H1 (cell line): ENCODE measurements around the gene PSMD13. TPM values are rescaled to one million over a fixed set of nuclear protein-coding genes. Genes with fewer than 3 reads are reported as not detected.

Source experiments
- CTCF ChIA-PET: fragments of 300-600 bp; sonication (Branson Sonifier 250); formaldehyde crosslinking; loops from one replicate; lab custom pipeline; 2021; ENCODE audit not compliant: partially characterized antibody; lab: Charles Lee
- POLR2A ChIA-PET: fragments of 300-600 bp; sonication (Branson Sonifier 250); formaldehyde crosslinking; loops from one replicate; lab custom pipeline; 2021; ENCODE audit warnings: inconsistent platforms; ENCODE audit not compliant: partially characterized antibody; lab: Charles Lee
- DNase-seq, 2 experiments: peaks; one replicate each; pipeline versions ENCODE4 v3.0.0 to v3.0.0-alpha.2; 2010 to 2022; ENCODE audit warnings: low spot score in 2 of 2, low read depth in 1 of 2, mixed read lengths in 1 of 2
- FAIRE-seq: peaks from 2 replicates; lab custom pipeline; 2011; peaks lifted over from hg19 to GRCh38; lab: Jason Lieb, UNC
- H2AFZ ChIP-seq: 2 replicates; pipeline ENCODE4 v1.8.1; 2012; ENCODE audit warnings: low read length, inconsistent platforms
- H2AK5ac ChIP-seq: 2 replicates; pipeline ENCODE4 v1.6.1; 2013; ENCODE audit warnings: low read depth, low read length
- H2BK120ac ChIP-seq: replicated peaks from 2 replicates; pipeline ENCODE3; 2013; ENCODE audit warnings: low read depth, low read length, inconsistent platforms
- H2BK12ac ChIP-seq: 2 replicates; pipeline ENCODE4 v1.6.1; 2013; ENCODE audit warnings: low read depth, low read length
- H2BK15ac ChIP-seq: 2 replicates; pipeline ENCODE4 v1.6.1; 2013; ENCODE audit warnings: low read length
- H2BK20ac ChIP-seq: 2 replicates; pipeline ENCODE4 v1.6.1; 2013; ENCODE audit warnings: low read length
- H2BK5ac ChIP-seq: 2 replicates; pipeline ENCODE4 v1.6.1; 2013; ENCODE audit warnings: low read depth, low read length
- H3K14ac ChIP-seq: 2 replicates; pipeline ENCODE4 v1.6.1; 2013; ENCODE audit warnings: inconsistent platforms; ENCODE audit not compliant: insufficient read length
- H3K18ac ChIP-seq: 2 replicates; pipeline ENCODE4 v1.6.1; 2013; ENCODE audit warnings: low read length; ENCODE audit errors: extremely low read depth
- H3K23ac ChIP-seq: 2 replicates; pipeline ENCODE4 v1.6.1; 2013; ENCODE audit warnings: inconsistent platforms; ENCODE audit not compliant: insufficient read length
- H3K23me2 ChIP-seq: 2 replicates; pipeline ENCODE4 v1.6.1; 2013; ENCODE audit warnings: low read depth, low read length
- H3K27ac ChIP-seq: 2 replicates; pipeline ENCODE4 v1.6.1; 2011; ENCODE audit warnings: low read depth, low read length, inconsistent platforms
- H3K27me3 ChIP-seq, 4 experiments: replicated peaks in 1 of 4; 1 replicate in 1 of 4; 2 replicates in 3 of 4; pipeline versions ENCODE4 v1.6.1 to v1.8.1; 2011 to 2013; ENCODE audit warnings: low read length in 3 of 4, mild to moderate bottlenecking in 3 of 4, inconsistent platforms in 2 of 4, mixed read lengths in 2 of 4, moderate library complexity in 1 of 4; ENCODE audit not compliant: control insufficient read depth in 3 of 4, insufficient read depth in 3 of 4; ENCODE audit errors: extremely low read depth in 1 of 4
- H3K36me3 ChIP-seq, 4 experiments: 2 replicates each; pipeline versions ENCODE4 v1.6.1 to v1.8.1; 2011 to 2013; ENCODE audit warnings: mild to moderate bottlenecking in 4 of 4, low read length in 3 of 4, moderate library complexity in 2 of 4, control low read depth in 1 of 4, inconsistent platforms in 1 of 4; ENCODE audit not compliant: insufficient read depth in 4 of 4, control insufficient read depth in 2 of 4
- H3K4ac ChIP-seq: replicated peaks from 2 replicates; pipeline ENCODE3; 2013; ENCODE audit warnings: low read length, low read depth, mixed read lengths, inconsistent platforms; ENCODE audit not compliant: insufficient read length
- H3K4me1 ChIP-seq, 4 experiments: replicated peaks in 1 of 4; 1 replicate in 1 of 4; 2 replicates in 3 of 4; pipeline versions ENCODE4 v1.6.1 to v1.8.1; 2011 to 2013; ENCODE audit warnings: low read length in 3 of 4, inconsistent platforms in 2 of 4, mixed read lengths in 1 of 4; ENCODE audit not compliant: insufficient read depth in 4 of 4, control insufficient read depth in 3 of 4
- H3K4me2 ChIP-seq, 2 experiments: 2 replicates each; pipeline versions ENCODE4 v1.6.1 to v1.8.1; 2011 to 2013; ENCODE audit warnings: low read depth in 2 of 2, low read length in 2 of 2, control low read depth in 1 of 2, inconsistent platforms in 1 of 2, mild to moderate bottlenecking in 1 of 2; ENCODE audit not compliant: insufficient read depth in 1 of 2
- H3K4me3 ChIP-seq, 4 experiments: fragments of 200-600, 300-600 bp in 1 of 4; sonication (generic), shearing (Covaris generic), sonication (Bioruptor Twin) in 1 of 4; 2 replicates each; pipeline versions ENCODE4 v1.5.1 to v1.8.1; 2011 to 2016; ENCODE audit warnings: low read length in 4 of 4, low read depth in 3 of 4, control low read depth in 2 of 4, inconsistent platforms in 2 of 4, mild to moderate bottlenecking in 2 of 4, mixed read lengths in 1 of 4, moderate library complexity in 1 of 4; ENCODE audit not compliant: insufficient read depth in 2 of 4; ENCODE audit errors: extremely low read depth in 1 of 4
- H3K56ac ChIP-seq: replicated peaks from 2 replicates; pipeline ENCODE3; 2013; ENCODE audit warnings: low read depth, mild to moderate bottlenecking, mixed read lengths, low read length, inconsistent platforms; ENCODE audit not compliant: insufficient read length
- H3K79me1 ChIP-seq: 2 replicates; pipeline ENCODE4 v1.6.1; 2013; ENCODE audit warnings: low read depth, low read length, control low read depth
- H3K79me2 ChIP-seq, 2 experiments: 2 replicates each; pipeline versions ENCODE4 v1.6.1 to v1.8.1; 2012 to 2013; ENCODE audit warnings: low read length in 2 of 2, mild to moderate bottlenecking in 2 of 2, inconsistent platforms in 1 of 2; ENCODE audit not compliant: insufficient read depth in 2 of 2, control insufficient read depth in 1 of 2
- H3K9ac ChIP-seq, 4 experiments: replicated peaks in 1 of 4; 1 replicate in 1 of 4; 2 replicates in 3 of 4; pipeline versions ENCODE4 v1.6.1 to v1.8.1; 2011 to 2013; ENCODE audit warnings: low read depth in 3 of 4, low read length in 3 of 4, control low read depth in 2 of 4, mild to moderate bottlenecking in 2 of 4, moderate library complexity in 2 of 4, inconsistent platforms in 1 of 4; ENCODE audit errors: extremely low read depth in 1 of 4
- H3K9me3 ChIP-seq, 2 experiments: 2 replicates each; pipeline versions ENCODE4 v1.6.1 to v1.8.1; 2012 to 2013; ENCODE audit warnings: mild to moderate bottlenecking in 2 of 2, moderate library complexity in 2 of 2, control low read depth in 1 of 2, inconsistent platforms in 1 of 2, low read depth in 1 of 2, low read length in 1 of 2, mixed read lengths in 1 of 2; ENCODE audit not compliant: insufficient read depth in 2 of 2
- H4K20me1 ChIP-seq, 2 experiments: replicated peaks in 1 of 2; 2 replicates each; pipeline versions ENCODE3 to v1.8.1; 2011 to 2013; ENCODE audit warnings: inconsistent platforms in 2 of 2, low read length in 2 of 2, mild to moderate bottlenecking in 1 of 2; ENCODE audit not compliant: insufficient read depth in 2 of 2, control insufficient read depth in 1 of 2
- H4K5ac ChIP-seq: 2 replicates; pipeline ENCODE4 v1.6.1; 2013; ENCODE audit warnings: low read length, low read depth, mixed read lengths, inconsistent platforms; ENCODE audit not compliant: insufficient read length
- H4K8ac ChIP-seq: 2 replicates; pipeline ENCODE4 v1.8.0; 2013; ENCODE audit warnings: mild to moderate bottlenecking, moderate library complexity, low read length, inconsistent platforms; ENCODE audit not compliant: insufficient read depth; ENCODE audit errors: extremely low read depth
- H4K91ac ChIP-seq: replicated peaks from 2 replicates; pipeline ENCODE3; 2013; ENCODE audit warnings: low read length, mixed read lengths, inconsistent platforms; ENCODE audit not compliant: insufficient read length
- ATF2 ChIP-seq: IDR thresholded peaks from 2 replicates; pipeline ENCODE4 v1.6.1; 2012; ENCODE audit warnings: low read length, inconsistent platforms
- ATF3 ChIP-seq: IDR thresholded peaks from 2 replicates; pipeline ENCODE4 v1.6.1; 2011; ENCODE audit warnings: low read depth, mild to moderate bottlenecking, low read length; ENCODE audit not compliant: insufficient read depth
- E2F6 ChIP-seq: IDR thresholded peaks from 2 replicates; pipeline ENCODE4 v1.6.1; 2012; ENCODE audit warnings: inconsistent platforms
- KDM5A ChIP-seq: fragments of 200-600 bp; IDR thresholded peaks from 2 replicates; pipeline ENCODE4 v1.7.1; 2012; ENCODE audit warnings: mild to moderate bottlenecking, low read length, inconsistent platforms, mixed read lengths
- NANOG ChIP-seq: IDR thresholded peaks from 2 replicates; pipeline ENCODE4 v1.6.1; 2011; ENCODE audit warnings: low read length, low read depth, mild to moderate bottlenecking, inconsistent platforms; ENCODE audit not compliant: insufficient read depth, poor library complexity, severe bottlenecking
- TAF1 ChIP-seq: IDR thresholded peaks from 2 replicates; pipeline ENCODE4 v1.6.1; 2011; ENCODE audit warnings: mild to moderate bottlenecking, low read depth, low read length
- WGBS, 2 experiments: shearing (Covaris generic) in 1 of 2; methylation state at CpG; one replicate each; pipeline versions ENCODE4 v1.1.6 to v1.1.7; 2013 to 2015; ENCODE audit warnings: low lambda C conversion rate in 2 of 2, mixed read lengths in 2 of 2, inconsistent platforms in 1 of 2, low coverage in 1 of 2, missing lambda C conversion rate in 1 of 2; ENCODE audit not compliant: insufficient replicate concordance in 2 of 2, insufficient coverage in 1 of 2, insufficient read length in 1 of 2; ENCODE audit errors: extremely low coverage in 1 of 2, missing lambda C conversion rate in 1 of 2; 5-methylcytosine and 5-hydroxymethylcytosine counted together
- polyA plus RNA-seq, 7 experiments: library from polyadenylated mRNA; depleted of rRNA in 3 of 7; stranded (reverse) in 5 of 7; unstranded in 2 of 7; fragments of >200 nt in 5 of 7; fragments of 200-250 nt in 2 of 7; gene quantifications; 1 replicate in 5 of 7; 2 replicates in 1 of 7; 4 replicates in 1 of 7; pipeline versions ENCODE4 v1.2.1 to v1.2.3, GENCODE V29; 2011 to 2013; ENCODE audit warnings: missing spikeins in 2 of 7, mixed read lengths in 2 of 7
- total RNA-seq: library from RNA; stranded (reverse); fragmentation: NEBNext Ultra II Directional; extraction: Animal tissue kit (Norgen Biotek cat#: 25700); gene quantifications from 2 replicates; pipeline ENCODE4 v1.2.1, GENCODE V29; 2021

PSMD13 gene
- total and polyA plus RNA-seq, 2 of the 8 experiments (the other 6 are each of a cell fraction or from before 2014, with no cell fraction given), result 121 to 141 TPM

- peak overlapping the region; percentile 74 for H4K91ac ChIP-seq
- H3K23me2 ChIP-seq, result peaks cover 5% of the 10 kb centered on the region; the same call in 1 of the 2 replicates
- WGBS, 2 experiments, result 85% methylated on average over 22 of the region's 24 CpGs; no CpG with 5 or more reads in 1 of the 2 experiments
- peak overlapping the region; percentile 88; the same call in 1 of the 2 replicates for H2BK5ac ChIP-seq
- peaks cover 0 to 3% of the 10 kb centered on the region in 2 experiments; a peak in 1 of 4 replicates for H3K9me3 ChIP-seq
- H3K4me3 ChIP-seq, result no peak overlapping the region
- no peak overlapping the region for H2AFZ ChIP-seq
- no peaks in the 10 kb centered on the region for H3K79me2 ChIP-seq
- CTCF ChIA-PET, result interaction anchor here (0.9 to 8.6 kb wide), 6 partner anchors 10 to 80 kb away, joined by 3 to 88 read pairs (median 5); no protein-coding TSS in a partner anchor
- POLR2A ChIA-PET, result interaction anchor here (1.1 to 7.7 kb wide), 7 partner anchors 8 to 87 kb away, joined by 3 to 51 read pairs (median 5); partner anchors contain the start of gene IFITM5
- DNase-seq, result peak in 1 of 2 experiments; percentile 45
- no peaks in the 10 kb centered on the region for H3K79me1 ChIP-seq
- H3K4ac ChIP-seq, result peak overlapping the region; percentile 32
- H4K20me1 ChIP-seq, result no peaks in the 10 kb centered on the region
- H4K5ac ChIP-seq, result peak overlapping the region; percentile 38
- no peak overlapping the region for H3K18ac ChIP-seq
- H3K9ac ChIP-seq, result no peak overlapping the region
- H3K27ac ChIP-seq, result no peak overlapping the region; the same call in 1 of the 2 replicates
- peaks cover 5 to 16% (median 13%) of the 10 kb centered on the region in 4 experiments; a peak in 6 of 7 replicates for H3K27me3 ChIP-seq
- 0 out of 2 replicates have a peak overlapping the region, but pooled peaks have one; percentile 40 for H2AK5ac ChIP-seq
- H3K4me1 ChIP-seq, result peaks cover 0 to 14% (median 9%) of the 10 kb centered on the region in 4 experiments; a peak in 6 of 7 replicates
- no peak overlapping the region for H3K23ac ChIP-seq
- H2BK20ac ChIP-seq, result no peak overlapping the region
- H2BK15ac ChIP-seq, result 0 out of 2 replicates have a peak overlapping the region, but pooled peaks have one; percentile 72
- no peak overlapping the region for H3K4me2 ChIP-seq
- H4K8ac ChIP-seq, result peak overlapping the region; percentile 82; the same call in 1 of the 2 replicates
- H3K14ac ChIP-seq, result no peak overlapping the region
- H2BK12ac ChIP-seq, result peak overlapping the region; percentile 39; the same call in 1 of the 2 replicates
- H2BK120ac ChIP-seq, result peak overlapping the region; percentile 92
- H3K36me3 ChIP-seq, result no peaks in the 10 kb centered on the region
- H3K56ac ChIP-seq, result no peak overlapping the region
- no peak for FAIRE-seq
- no peak for TF ChIP-seq ATF2
- no peak for TF ChIP-seq NANOG
- no peak for TF ChIP-seq E2F6
- TF ChIP-seq ATF3, result no peak
- no peak for TF ChIP-seq KDM5A
- TF ChIP-seq TAF1, result no peak
Measured at GRCh38 chr11:284105-285020, 47.6 kb downstream of the PSMD13 start.
